ENCODE results near the gene PHF2.

PHF2 gene

DNA sequence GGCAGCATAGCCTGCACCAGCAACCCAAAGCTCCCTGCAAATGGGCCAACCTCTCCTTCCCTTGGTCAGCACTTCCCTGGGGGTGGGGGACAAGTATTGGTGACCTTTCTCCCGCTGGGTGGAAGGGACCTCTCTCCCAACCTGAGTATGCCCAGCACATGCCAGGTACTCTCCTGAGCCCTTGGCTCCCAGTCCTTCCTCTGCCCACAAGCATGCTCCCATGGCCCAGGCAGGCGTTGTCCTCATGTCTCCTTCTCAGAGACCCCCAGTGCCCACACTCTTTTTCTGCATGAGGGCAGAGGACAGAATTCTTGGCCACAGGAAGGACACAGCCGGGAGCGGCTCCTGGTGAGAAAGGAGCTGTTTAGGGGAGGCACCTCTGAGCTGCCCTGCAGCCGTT is 60.3 kb downstream of the PHF2 start:
- Histone ChIP-seq H3K36me3 (ENCODE audit: insufficient read depth, low read length) (peaks cover 77% of the 10 kb centered on the region), H3K9me3 (ENCODE audit: insufficient read depth, low read depth, low read length) (0 out of 2 replicates have a peak, but pooled peaks cover 4% of the 10 kb centered on the region), H3K4me2 (ENCODE audit: low read depth, low read length, poor library complexity, severe bottlenecking) (no peak overlapping the region), H3K27me3 (ENCODE audit: insufficient read depth, low read length, poor library complexity, severe bottlenecking) (no peaks in the 10 kb centered on the region), H4K20me1 (ENCODE audit: insufficient read depth, low read length, poor library complexity, severe bottlenecking) (no peaks in the 10 kb centered on the region), H3K9me2 (replicated peaks; ENCODE audit: low read depth, low read length) (no peaks in the 10 kb centered on the region), H3K4me3 (ENCODE audit: low read length, poor library complexity, severe bottlenecking) (no peak overlapping the region), H3F3A (ENCODE audit: low read depth) (no peaks in the 10 kb centered on the region), H3K9ac (ENCODE audit: low read depth, low read length, poor library complexity, severe bottlenecking) (no peak overlapping the region), H3K79me2 (ENCODE audit: insufficient read depth, low read length) (no peaks in the 10 kb centered on the region), H2AFZ (ENCODE audit: low read length) (no peak overlapping the region), H3K4me1 (ENCODE audit: insufficient read depth, low read length, poor library complexity, severe bottlenecking) (no peaks in the 10 kb centered on the region)
- TF ChIP-seq CTCF (conservative IDR thresholded peaks at IDR 0.05; ENCODE audit: low read length): no peak
- no peak for TF ChIP-seq EZH2phosphoT487 (IDR thresholded peaks at IDR 0.05; ENCODE audit: borderline replicate concordance)

DNA sequence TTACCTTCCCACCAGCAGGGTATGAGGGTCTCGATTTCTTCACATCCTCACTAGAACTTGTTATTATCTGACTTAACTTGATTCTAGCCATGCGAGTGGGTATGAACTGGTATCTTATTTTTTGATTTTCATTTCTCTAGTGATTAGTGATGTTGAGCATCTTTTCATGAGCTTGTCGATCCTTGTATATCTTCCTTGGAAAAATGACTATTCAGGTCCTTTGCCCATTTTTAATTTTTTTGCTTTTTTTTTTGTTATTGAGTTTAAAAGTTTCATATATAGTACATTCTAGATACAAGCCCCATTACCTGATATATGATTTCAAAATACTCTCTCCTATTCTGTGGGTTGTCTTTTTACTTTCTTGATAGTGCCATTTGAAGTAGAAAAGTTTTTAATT is 61.5 kb downstream of the PHF2 start:
- Histone ChIP-seq H3K4me2 (ENCODE audit: low read depth, low read length, poor library complexity, severe bottlenecking) (no peak overlapping the region), H3K79me2 (ENCODE audit: insufficient read depth, low read length) (no peaks in the 10 kb centered on the region), H3K4me3 (ENCODE audit: low read length, poor library complexity, severe bottlenecking) (no peak overlapping the region), H3F3A (ENCODE audit: low read depth) (no peaks in the 10 kb centered on the region), H3K27me3 (ENCODE audit: insufficient read depth, low read length, poor library complexity, severe bottlenecking) (no peaks in the 10 kb centered on the region), H3K36me3 (ENCODE audit: insufficient read depth, low read length) (peaks cover 67% of the 10 kb centered on the region), H3K4me1 (ENCODE audit: insufficient read depth, low read length, poor library complexity, severe bottlenecking) (no peaks in the 10 kb centered on the region), H4K20me1 (ENCODE audit: insufficient read depth, low read length, poor library complexity, severe bottlenecking) (no peaks in the 10 kb centered on the region), H2AFZ (ENCODE audit: low read length) (no peak overlapping the region), H3K9me2 (replicated peaks; ENCODE audit: low read depth, low read length) (no peaks in the 10 kb centered on the region), H3K9ac (ENCODE audit: low read depth, low read length, poor library complexity, severe bottlenecking) (no peak overlapping the region), H3K9me3 (ENCODE audit: insufficient read depth, low read depth, low read length) (0 out of 2 replicates have a peak, but pooled peaks cover 4% of the 10 kb centered on the region)
- TF ChIP-seq EZH2phosphoT487 (IDR thresholded peaks at IDR 0.05; ENCODE audit: borderline replicate concordance) (no peak), CTCF (conservative IDR thresholded peaks at IDR 0.05; ENCODE audit: low read length) (no peak)

- Histone ChIP-seq H2AFZ (ENCODE audit: low read length) (no peak overlapping the region), H4K20me1 (ENCODE audit: insufficient read depth, low read length, poor library complexity, severe bottlenecking) (no peaks in the 10 kb centered on the region), H3K4me3 (ENCODE audit: low read length, poor library complexity, severe bottlenecking) (no peak overlapping the region), H3K9me3 (ENCODE audit: insufficient read depth, low read depth, low read length) (0 out of 2 replicates have a peak, but pooled peaks cover 4% of the 10 kb centered on the region), H3K4me1 (ENCODE audit: insufficient read depth, low read length, poor library complexity, severe bottlenecking) (no peaks in the 10 kb centered on the region), H3K79me2 (ENCODE audit: insufficient read depth, low read length) (no peaks in the 10 kb centered on the region), H3K9ac (ENCODE audit: low read depth, low read length, poor library complexity, severe bottlenecking) (no peak overlapping the region), H3K9me2 (replicated peaks; ENCODE audit: low read depth, low read length) (no peaks in the 10 kb centered on the region), H3F3A (ENCODE audit: low read depth) (no peaks in the 10 kb centered on the region), H3K27me3 (ENCODE audit: insufficient read depth, low read length, poor library complexity, severe bottlenecking) (no peaks in the 10 kb centered on the region), H3K36me3 (ENCODE audit: insufficient read depth, low read length) (peaks cover 61% of the 10 kb centered on the region), H3K4me2 (ENCODE audit: low read depth, low read length, poor library complexity, severe bottlenecking) (no peak overlapping the region)
- TF ChIP-seq EZH2phosphoT487 (IDR thresholded peaks at IDR 0.05; ENCODE audit: borderline replicate concordance) (no peak), CTCF (conservative IDR thresholded peaks at IDR 0.05; ENCODE audit: low read length) (no peak)
Observed at GRCh38 chr9:93640027-93640426, 63.6 kb downstream of the PHF2 start.
